GM19035 (cell line): ENCODE measurements around the gene TIE1.

Experiments used
- ATAC-seq: cut with Tn5 transposase; IDR thresholded peaks from one replicate; pipeline ENCODE4 v1.9.1; 2021; ENCODE audit not compliant: unreplicated experiment

The TIE1 gene

DNA sequence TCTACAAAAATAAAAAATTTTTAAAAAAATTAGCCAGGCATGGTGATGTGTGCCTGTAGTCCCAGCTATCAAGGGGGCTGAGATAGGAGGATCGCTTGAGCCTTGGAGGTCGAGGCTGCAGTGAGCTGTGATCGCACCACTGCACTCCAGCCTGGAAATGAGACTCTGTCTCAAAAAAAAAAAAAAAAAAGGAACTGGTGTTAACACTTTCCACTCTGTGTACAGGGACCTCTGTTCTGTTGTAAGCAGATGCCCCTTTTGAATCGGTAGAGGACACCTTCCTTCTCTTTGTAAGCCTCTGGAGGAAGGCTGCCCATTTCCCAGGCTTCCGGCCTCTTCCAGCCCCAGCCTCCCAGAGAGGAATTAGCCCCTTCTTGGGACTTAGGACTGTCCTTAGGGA is 8.1 kb upstream of the TIE1 start:
- ATAC-seq = no peak

DNA sequence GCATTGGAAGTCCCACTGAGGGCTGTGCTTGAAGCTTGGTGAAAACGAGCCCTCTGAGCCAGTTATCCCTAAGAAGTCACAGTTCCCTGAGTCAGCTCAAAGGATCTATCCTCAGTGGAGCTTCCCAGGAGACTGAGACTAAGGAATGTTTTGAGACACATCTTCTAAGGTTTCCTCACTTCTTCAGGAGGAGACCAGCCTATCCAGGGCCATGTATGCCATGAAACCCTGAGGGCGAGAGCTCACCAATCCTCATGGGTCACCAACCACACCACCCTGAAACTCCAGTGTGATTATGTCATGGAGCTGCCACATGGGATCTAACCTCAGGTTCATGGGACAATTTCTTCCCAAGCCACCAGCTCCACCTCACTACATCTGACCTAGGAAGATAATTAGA is 7.6 kb upstream of the TIE1 start:
- ATAC-seq = no peak

DNA sequence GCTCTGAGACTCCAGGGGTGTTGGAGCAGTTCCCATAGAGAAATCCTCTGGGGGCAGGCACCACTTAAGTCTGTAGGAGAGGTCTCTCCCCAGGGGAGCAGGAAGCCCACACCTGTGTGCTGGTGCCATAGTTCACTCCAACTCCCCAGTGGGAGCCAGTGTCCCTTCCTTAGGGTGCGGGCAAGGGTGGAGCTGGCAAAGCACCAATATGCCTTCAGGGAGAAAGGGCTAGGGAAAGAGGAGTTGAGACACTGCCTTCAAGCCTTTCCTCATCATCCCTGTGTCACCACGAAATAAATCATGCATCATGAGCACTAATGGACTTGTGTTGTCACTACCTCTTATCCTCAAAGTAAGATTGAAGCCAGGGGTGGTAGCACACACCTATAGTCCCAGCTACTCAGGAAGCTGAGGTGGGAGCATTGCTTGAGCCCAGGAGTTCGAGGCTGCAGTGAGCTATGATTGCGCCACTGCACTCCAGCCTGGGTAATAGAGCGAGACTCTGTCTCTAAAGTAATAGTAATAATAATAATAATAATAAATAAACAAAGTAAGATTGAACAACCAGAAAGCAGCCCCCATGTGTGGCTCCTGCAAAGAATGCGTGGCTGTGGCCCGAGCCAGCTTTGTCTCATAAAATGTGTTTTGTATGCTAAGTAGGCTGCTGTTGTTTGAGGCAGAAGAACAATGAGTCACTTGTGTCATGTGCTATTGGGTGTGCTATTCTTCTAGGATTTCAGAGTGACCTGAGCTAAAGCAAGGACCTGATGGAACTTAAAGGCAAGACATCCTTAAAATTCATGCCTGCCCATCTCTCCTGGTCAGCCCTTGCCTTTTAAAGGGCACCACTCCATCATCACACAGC is 6.7 kb upstream of the TIE1 start:
- no peak for ATAC-seq

DNA sequence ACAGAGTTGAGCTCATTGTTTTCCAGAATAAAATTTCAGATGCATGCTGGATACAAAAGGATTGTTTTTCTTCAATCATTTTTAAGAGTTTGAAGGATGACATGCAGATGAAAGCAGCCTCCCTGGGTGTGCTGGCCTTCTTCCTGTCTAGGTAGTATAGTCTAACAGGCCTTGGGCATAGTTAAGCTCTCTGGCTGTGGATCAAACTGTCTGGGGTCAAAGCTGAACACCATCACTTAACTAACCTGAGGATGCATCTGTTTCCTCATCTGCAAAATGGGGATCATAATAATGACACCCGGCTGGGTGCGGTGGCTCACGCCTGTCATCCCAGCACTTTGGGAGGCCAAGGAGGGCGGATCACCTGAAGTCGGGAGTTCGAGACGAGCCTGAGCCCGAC is 6.0 kb upstream of the TIE1 start:
- no peak for ATAC-seq

DNA sequence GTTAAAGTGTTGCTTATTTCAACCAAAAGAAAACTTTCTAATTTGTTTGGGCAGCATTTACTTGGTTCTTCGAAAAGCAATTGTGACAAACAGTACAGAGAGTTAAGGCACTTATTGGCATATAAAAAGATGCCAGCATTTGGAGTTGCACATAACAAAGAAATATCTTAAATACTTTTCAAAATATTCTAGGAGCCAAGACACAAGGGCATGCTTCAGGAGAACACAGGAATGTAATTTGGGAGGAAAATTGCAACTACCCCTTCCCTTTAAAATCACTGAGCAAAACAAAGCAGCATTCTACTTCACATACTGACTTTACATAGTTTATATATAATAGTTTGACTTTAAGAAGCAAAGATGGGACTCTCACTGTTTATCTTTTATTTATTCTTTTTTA is 4.6 kb upstream of the TIE1 start:
- no peak for ATAC-seq

DNA sequence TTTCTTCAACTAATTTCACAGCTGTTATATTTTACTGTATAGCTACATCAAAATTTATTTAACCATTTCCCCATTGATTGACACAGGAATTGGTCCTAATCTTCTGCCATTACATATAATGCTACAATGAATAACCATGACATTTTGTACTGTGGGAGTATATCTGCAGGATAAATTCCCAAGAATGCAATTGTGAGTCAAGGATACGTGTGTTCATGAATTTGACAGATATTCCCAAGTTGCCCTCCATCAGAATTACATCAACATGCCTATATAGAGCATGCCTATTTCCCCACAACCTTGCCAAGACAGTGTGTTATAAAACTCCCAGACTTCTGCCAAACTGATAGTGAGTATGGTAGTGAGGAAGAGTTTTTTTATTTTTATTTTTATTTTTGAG is 2.7 kb upstream of the TIE1 start:
- no peak for ATAC-seq

DNA sequence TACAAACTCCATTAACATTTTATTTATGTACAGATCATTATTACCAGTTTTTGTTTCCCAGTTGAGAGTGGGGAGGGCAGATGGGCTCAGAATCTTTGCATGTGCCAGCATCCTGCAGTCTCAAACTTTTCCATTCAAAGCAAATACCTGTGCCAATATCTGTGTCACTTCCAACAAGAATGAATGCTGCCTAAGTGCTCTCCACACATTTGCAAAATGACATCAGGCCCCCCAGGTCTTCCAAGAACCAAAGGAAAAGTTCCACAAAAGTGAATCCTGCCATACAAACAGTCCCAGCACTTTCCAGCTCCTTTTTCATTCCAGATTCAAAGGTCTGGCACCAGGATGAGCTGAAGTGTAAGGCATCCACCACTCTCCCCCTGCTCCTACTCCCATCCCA is 1.7 kb upstream of the TIE1 start:
- no peak for ATAC-seq

DNA sequence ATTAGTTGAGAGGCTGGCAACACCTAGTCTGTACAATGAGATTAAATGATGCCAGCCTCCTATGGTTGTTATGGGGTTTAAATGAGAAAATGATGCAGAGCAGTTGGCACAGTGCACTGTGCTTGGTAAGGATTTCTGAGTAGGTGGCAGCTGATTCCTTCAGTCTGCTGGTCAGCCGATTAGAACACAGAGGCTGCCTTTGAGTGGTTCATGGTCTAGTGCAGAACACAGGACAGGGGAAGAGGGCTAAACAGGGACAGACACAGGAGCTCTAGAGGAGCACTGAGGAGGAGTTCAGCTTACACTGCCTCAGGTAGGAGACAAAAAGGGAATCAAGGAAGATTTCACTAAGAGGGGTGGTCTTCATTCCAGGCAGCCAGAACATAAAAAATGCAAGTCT is 1.4 kb downstream of the TIE1 start:
- no peak for ATAC-seq

DNA sequence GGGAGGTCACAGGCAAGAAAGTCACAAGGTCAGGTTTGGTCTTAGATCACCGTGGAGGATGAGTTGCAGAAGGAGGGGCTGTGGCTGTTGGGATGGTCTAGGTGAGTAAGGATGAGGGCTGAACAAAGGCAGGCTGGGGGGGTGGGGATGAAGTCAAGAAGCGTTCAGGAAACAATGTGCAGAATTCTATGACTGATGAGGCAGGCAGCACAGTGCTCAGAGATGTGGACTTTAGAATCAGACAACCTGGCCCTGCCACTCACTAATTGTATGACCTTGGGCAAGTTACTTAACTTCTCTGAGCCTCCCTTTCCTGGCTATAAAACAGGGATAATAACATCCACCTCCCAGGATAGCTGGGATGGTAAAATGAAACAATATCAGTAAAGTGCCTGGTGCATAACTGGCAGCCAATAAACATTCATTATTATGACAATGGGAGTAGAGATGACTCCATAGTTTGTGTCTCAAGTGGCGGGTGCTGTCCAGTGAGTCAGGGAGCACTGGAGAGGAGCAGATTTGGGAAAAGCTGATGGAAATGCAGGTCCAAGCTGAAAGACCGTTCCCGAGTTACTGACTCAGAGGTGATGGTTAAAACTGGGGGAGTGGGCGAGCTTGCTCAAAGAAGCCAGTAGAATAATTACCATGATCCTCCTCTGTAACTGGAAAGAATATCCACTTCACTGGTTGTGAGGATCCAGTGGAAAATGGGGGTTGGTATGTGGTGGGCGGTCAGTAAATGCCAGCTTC is 2.1 kb downstream of the TIE1 start:
- no peak for ATAC-seq

DNA sequence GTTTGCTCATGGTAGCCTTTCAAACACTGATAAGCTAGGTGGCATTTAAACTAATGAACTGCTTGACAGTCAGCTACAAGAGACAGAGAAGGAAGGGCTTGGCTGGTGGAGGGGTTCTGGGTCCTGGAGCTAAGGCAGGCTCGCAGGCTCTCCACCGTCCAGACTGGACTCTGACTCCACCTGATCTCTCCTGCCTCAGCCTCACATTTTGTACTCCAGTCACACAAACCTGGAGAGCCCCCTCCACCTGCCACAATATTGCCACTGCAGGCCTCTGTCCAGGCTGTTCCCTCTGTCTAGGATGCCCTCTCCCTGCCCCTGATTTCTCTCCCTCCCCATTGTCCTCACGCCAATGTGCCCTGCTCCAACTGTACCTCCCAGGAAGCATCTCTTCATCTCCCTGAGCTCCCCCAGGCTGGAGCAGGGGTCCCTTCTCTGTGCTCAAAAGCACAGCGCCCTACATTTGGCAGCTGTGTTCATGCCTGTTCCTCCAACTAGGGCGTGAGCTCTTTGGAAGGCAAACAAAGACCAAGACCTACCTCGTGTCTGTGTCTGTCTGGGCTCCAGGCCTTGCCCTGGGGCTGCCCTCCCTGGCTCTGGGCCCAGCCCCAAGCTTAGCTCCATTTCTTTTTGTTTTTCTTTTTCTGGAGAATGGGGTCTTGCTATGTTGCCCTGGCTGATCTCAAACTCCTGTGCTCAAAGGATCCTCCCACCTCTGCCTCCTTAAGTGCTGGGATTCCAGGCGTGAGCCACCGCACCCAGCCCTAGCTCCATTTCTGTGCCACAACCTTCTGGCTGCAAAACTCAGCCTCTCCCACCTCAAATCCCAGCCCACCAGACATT is 2.9 kb downstream of the TIE1 start:
- ATAC-seq = no peak

DNA sequence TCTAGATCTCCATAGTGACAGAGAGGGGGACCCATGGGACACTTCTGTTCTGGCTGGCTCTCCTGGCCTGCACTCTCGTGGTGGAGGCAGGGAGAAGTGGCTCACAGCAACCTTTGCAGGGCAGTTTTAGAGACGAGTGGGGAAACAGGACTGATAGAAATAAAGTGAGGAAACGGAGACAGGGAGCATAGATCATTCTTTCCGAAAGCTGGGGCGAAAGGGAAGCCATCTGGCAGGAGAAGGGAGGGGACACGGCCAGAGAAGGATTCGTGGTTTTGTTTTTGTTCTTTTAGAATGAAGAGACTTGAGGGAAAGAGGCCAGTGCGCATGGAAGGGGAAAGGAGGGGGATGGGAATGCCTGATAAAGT is 3.5 kb downstream of the TIE1 start:
- ATAC-seq = no peak

DNA sequence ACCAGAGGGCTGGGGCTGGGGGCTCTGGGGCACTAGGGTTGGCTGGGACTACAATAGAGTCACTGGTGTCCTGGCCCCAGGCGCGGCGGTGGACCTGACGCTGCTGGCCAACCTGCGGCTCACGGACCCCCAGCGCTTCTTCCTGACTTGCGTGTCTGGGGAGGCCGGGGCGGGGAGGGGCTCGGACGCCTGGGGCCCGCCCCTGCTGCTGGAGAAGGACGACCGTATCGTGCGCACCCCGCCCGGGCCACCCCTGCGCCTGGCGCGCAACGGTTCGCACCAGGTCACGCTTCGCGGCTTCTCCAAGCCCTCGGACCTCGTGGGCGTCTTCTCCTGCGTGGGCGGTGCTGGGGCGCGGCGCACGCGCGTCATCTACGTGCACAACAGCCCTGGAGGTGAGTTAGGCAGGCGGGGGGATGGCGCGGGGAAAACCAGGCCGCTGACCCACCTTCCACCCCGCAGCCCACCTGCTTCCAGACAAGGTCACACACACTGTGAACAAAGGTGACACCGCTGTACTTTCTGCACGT is 4.1 kb downstream of the TIE1 start:
- ATAC-seq = no peak

DNA sequence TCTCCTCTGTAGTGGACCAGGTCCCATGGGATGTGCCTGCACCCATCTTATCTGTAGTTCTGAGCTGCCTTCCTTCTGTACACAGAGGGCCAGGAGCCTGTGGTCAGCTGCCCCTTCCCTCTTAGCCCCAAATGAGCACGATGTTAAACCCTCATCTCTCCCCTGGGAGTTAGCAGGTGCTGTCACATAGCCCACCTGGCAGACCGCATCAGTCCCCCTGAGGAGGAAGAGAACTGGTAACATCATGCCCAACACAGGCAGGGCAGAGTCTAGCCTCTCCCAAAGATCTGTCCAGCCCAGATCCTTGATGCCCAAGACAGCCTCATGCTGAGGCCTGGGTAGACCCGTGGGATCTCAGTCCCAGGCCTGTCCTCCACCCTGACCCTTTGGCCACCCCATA is 4.7 kb downstream of the TIE1 start:
- ATAC-seq = no peak

DNA sequence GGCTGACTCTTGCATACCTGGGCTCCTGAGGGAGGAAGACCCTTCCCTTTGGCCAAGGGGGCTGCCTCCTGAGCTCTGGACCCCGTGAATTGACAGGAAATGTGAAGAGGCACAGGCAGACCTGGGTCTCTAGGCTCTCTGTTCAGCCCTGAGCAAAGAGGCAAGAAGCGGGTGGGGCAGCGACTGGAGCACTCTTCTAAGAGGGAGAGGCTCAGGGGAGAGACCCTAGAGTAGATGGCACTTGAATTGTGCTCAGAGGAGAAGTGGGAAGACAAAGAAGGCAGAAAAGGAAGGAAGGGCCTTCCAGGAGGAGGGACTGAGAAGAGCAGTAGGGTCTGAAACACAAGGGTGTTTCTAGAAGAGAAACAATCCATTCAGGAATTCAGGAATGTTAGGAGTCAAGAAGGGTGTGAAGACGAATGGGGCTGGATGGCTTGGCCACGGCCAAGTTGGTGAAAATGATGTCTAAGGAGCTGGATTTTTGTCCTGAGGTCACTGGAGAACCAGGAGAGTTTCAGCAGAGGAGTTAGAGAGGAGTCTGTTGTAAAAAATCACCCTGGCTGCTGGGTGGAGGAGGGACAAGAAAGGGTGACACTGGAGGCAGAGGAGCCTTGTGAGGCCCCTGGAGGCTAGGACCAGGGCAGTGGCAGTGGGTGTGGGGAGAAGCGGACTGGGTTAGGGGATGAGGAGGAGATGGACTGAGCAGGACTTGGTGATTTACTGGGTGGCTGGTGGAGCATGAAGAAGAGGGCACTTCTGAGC is 5.3 kb downstream of the TIE1 start:
- no peak for ATAC-seq

DNA sequence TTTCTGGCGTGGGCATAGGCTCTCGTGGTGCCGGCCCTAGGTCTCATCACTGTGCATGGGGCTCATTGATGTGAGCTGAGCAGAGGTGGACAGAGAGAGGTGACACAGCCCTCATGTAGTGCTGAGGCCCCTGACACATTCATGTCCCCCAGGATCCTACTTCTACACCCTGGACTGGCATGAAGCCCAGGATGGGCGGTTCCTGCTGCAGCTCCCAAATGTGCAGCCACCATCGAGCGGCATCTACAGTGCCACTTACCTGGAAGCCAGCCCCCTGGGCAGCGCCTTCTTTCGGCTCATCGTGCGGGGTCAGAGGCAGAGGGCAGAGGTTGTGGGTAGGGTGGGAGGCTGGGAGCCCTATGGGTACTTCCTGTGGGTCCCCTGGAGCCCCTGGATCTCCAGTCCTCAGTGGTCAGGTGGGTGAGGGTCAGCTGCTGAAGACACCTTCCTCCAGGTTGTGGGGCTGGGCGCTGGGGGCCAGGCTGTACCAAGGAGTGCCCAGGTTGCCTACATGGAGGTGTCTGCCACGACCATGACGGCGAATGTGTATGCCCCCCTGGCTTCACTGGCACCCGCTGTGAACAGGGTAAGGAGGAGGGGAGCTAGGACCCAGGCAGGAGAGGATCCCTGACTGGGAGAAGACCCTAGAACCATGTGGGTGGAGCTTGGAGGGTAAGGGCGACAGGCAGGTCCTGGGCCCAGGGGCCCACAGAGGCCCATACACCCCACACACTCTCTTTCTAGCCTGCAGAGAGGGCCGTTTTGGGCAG is 6.1 kb downstream of the TIE1 start:
- ATAC-seq = no peak

DNA sequence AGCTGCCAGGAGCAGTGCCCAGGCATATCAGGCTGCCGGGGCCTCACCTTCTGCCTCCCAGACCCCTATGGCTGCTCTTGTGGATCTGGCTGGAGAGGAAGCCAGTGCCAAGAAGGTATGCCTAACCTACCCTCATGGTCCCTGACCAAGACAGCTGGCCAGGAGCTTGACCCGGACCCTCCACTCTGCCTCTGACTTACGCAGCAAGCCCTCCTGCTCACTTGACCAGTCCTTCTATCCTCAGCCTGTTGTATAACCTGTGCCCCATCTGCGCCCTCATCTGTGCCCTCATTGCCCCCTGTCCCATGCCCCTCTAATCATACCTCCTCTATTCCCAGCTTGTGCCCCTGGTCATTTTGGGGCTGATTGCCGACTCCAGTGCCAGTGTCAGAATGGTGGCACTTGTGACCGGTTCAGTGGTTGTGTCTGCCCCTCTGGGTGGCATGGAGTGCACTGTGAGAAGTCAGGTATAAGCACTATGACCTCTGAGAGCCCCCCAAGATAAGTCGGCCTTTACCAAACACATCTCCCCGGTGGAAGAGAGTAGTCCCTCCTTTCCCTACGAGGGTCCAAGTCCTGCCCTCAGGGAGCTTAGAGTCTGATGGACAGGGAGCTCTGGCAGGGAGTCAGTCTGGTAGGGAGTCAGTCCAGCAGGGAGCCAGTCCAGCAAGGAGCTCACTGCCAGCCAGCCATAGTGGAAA is 6.8 kb downstream of the TIE1 start:
- no peak for ATAC-seq

DNA sequence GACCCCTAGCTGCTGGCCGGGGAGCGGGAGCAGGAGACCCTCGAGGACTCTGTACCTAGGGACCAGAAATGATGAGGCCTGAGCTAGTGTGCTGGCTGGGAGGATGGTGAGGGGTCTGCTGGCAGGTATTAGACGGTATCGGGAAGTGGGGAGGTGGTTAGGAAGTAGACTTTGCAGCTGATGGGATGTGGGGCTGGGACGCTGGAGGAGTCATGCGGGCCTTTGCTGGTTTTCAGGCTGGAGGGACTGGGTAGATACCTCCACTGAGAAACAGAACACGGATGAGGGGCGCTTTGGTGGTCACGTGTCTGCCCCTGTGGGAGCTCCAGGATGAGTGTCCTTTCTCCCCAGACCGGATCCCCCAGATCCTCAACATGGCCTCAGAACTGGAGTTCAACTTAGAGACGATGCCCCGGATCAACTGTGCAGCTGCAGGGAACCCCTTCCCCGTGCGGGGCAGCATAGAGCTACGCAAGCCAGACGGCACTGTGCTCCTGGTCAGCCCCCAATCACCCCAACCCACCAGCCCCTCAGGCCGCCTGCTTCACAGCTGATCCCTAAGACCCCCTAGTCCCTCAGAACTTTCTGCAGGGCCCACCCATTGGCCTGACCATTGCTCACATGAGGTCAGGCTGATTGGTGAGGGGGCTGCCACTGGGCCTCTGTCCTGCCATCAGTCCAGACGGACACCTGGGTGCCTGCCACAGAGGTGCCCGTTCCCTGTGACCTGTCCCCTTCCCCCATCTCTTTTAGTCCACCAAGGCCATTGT is 8.0 kb downstream of the TIE1 start:
- ATAC-seq = no peak

DNA sequence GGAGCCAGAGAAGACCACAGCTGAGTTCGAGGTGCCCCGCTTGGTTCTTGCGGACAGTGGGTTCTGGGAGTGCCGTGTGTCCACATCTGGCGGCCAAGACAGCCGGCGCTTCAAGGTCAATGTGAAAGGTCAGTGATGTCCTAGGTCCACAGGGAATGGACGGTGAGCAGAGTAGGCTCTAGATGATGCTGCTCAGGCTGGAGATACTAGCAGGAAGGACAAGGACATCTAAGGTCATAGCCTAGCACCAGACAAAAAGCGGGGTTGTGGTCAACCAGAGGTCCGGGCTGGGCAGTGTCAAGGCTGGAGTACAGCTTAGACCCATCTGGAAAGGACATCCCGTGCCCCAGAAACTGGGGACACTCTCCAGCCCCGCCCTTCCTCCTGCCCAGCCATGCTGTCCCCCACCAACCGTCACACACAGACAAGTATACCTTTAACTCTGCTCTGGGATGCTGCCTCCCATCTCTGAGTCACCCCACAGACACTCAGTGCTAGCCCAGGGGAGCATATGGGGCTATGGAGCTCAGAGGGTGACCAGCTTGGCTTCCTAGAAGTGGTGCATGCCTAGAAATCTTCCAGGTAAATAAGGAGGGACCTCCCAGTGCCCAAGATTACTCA is 8.7 kb downstream of the TIE1 start:
- no peak for ATAC-seq
